OCI-LY7 (cell line): ENCODE results near the gene NDUFAB1. TPM values are rescaled to one million over a fixed set of nuclear protein-coding genes. Genes with fewer than 3 reads are reported as not detected.

ENCODE experiments used
- BruUV-seq: library from RNA; stranded (reverse); fragments of 400-500 nt; replicated peaks from 2 replicates; lab custom pipeline; 2021; lab: Mats Ljungman, UMichigan
- CTCF ChIA-PET: fragments of 300-600 bp; sonication (Branson Sonifier 250); formaldehyde crosslinking; loops from one replicate; lab custom pipeline; 2022; ENCODE audit warnings: antibody characterized with exemption; ENCODE audit not compliant: unreplicated experiment; lab: Charles Lee
- POLR2A ChIA-PET: fragments of 300-600 bp; sonication (Branson Sonifier 250); formaldehyde crosslinking; loops from one replicate; lab custom pipeline; 2022; ENCODE audit warnings: antibody characterized with exemption; lab: Charles Lee
- DNase-seq: peaks from one replicate; pipeline ENCODE4 v3.0.0-alpha.2; 2015; ENCODE audit warnings: low spot score
- H2AFZ ChIP-seq: fragments of 200-600 bp; sonication (generic), shearing (Covaris generic); 2 replicates; pipeline ENCODE4 v1.6.1; 2014; ENCODE audit warnings: mild to moderate bottlenecking, antibody characterized with exemption, low read length, moderate library complexity
- H3K27ac ChIP-seq: fragments of 200-600 bp; sonication (generic); 2 replicates; pipeline ENCODE4 v1.5.1; 2014; ENCODE audit warnings: mixed run types, low read depth, mild to moderate bottlenecking, moderate library complexity, low read length, inconsistent platforms; ENCODE audit not compliant: poor library complexity, severe bottlenecking
- H3K36me3 ChIP-seq: fragments of 200-600 bp; sonication (generic); 2 replicates; pipeline ENCODE4 v1.6.1; 2014; ENCODE audit warnings: mild to moderate bottlenecking, antibody characterized with exemption, low read length, moderate library complexity, mixed read lengths; ENCODE audit not compliant: insufficient read depth
- H3K4me1 ChIP-seq: fragments of 200-600 bp; sonication (generic); 2 replicates; pipeline ENCODE4 v1.5.1; 2014; ENCODE audit warnings: mild to moderate bottlenecking, low read length; ENCODE audit not compliant: insufficient read depth, poor library complexity, severe bottlenecking
- H3K4me2 ChIP-seq: fragments of 200-600 bp; sonication (generic); 2 replicates; pipeline ENCODE4 v1.6.1; 2014; ENCODE audit warnings: mild to moderate bottlenecking, low read length
- H3K4me3 ChIP-seq: fragments of 200-600 bp; sonication (generic); 2 replicates; pipeline ENCODE4 v1.5.1; 2014; ENCODE audit warnings: mild to moderate bottlenecking, low read depth, low read length; ENCODE audit not compliant: poor library complexity, severe bottlenecking
- H3K79me2 ChIP-seq: fragments of 200-600 bp; sonication (generic); 2 replicates; pipeline ENCODE4 v1.6.1; 2016; ENCODE audit warnings: low read depth, mild to moderate bottlenecking, low read length, moderate library complexity, mixed read lengths; ENCODE audit not compliant: insufficient read depth
- H3K9me2 ChIP-seq: fragments of 200-600 bp; sonication (generic); 2 replicates; pipeline ENCODE4 v1.6.1; 2016; ENCODE audit warnings: mild to moderate bottlenecking, low read length, mixed read lengths; ENCODE audit not compliant: insufficient read depth
- H3K9me3 ChIP-seq: fragments of 200-600 bp; sonication (generic); 2 replicates; pipeline ENCODE4 v1.6.1; 2014; ENCODE audit warnings: mild to moderate bottlenecking, mixed run types, low read length, mixed read lengths
- H4K20me1 ChIP-seq: fragments of 200-600 bp; sonication (generic); 2 replicates; pipeline ENCODE4 v1.6.1; 2014; ENCODE audit warnings: mild to moderate bottlenecking, antibody characterized with exemption, low read length, moderate library complexity, mixed read lengths; ENCODE audit not compliant: insufficient read depth
- intact Hi-C: fragments of 100-400 bp; cut with micrococcal nuclease; formaldehyde crosslinking; loops from one replicate; pipeline ENCODE4 v1.10.0; 2022; ENCODE audit not compliant: unreplicated experiment
- total RNA-seq, 2 experiments: library from RNA; depleted of rRNA in 1 of 2; stranded (reverse); fragments of >200 nt in 1 of 2; shearing (Covaris generic) in 1 of 2; gene quantifications; 2 replicates each; pipeline ENCODE4 v1.2.3, GENCODE V29; 2014 to 2022
- TF ChIP-seq, protein P1 (sequence below): fragments of 200-600 bp; sonication (generic); conservative IDR thresholded peaks from 2 replicates; pipeline ENCODE4 v1.5.1; 2014; ENCODE audit warnings: mild to moderate bottlenecking, antibody characterized with exemption, low read length, moderate library complexity, mixed read lengths

NDUFAB1 gene
- total RNA-seq, 2 experiments from 2014 or later = 149 to 159 TPM

DNA sequence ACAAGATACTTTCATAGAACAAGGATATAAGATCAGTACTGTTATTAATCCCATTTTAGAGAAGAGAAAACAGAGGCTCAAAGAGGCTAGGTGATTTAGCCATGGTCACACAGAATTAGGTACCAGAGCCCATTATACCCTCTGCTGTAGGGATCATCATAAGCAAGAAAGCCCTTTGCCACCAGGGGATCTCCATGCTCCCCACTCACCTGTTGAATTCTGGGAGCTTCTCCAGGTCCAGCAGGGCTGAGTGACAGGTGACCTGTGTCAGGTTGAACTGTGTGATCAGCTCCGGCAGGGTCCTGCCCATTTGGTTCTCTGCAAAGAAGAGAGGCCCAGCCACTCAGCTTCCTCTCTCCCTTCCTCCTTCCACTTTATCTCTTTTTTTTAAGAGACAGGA is 63.7 kb downstream of the NDUFAB1 start:
- Histone ChIP-seq H3K79me2 (no peaks in the 10 kb centered on the region), H3K9me3 (no peaks in the 10 kb centered on the region), H3K4me1 (no peaks in the 10 kb centered on the region), H3K27ac (no peak overlapping the region), H3K4me2 (no peak overlapping the region), H3K36me3 (peaks cover 91% of the 10 kb centered on the region), H2AFZ (no peak overlapping the region), H4K20me1 (no peaks in the 10 kb centered on the region), H3K4me3 (no peak overlapping the region), H3K9me2 (no peaks in the 10 kb centered on the region)
- DNase-seq = no peak
- BruUV-seq = no TSS peak
- TF ChIP-seq, protein P1, sequence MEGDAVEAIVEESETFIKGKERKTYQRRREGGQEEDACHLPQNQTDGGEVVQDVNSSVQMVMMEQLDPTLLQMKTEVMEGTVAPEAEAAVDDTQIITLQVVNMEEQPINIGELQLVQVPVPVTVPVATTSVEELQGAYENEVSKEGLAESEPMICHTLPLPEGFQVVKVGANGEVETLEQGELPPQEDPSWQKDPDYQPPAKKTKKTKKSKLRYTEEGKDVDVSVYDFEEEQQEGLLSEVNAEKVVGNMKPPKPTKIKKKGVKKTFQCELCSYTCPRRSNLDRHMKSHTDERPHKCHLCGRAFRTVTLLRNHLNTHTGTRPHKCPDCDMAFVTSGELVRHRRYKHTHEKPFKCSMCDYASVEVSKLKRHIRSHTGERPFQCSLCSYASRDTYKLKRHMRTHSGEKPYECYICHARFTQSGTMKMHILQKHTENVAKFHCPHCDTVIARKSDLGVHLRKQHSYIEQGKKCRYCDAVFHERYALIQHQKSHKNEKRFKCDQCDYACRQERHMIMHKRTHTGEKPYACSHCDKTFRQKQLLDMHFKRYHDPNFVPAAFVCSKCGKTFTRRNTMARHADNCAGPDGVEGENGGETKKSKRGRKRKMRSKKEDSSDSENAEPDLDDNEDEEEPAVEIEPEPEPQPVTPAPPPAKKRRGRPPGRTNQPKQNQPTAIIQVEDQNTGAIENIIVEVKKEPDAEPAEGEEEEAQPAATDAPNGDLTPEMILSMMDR = no peak
- ChIA-PET POLR2A (no interaction called here), CTCF (interaction anchor here (1.4 kb wide), 1 partner anchor 26 kb away, joined by 4 read pairs; no protein-coding TSS in a partner anchor)
- intact Hi-C loops = no loop called here

Other genes starting within 250 kb of the NDUFAB1 start
- 11.1 and 11.4 TPM in 2 replicates for gene COG7, start 143.1 kb downstream of the NDUFAB1 start, total RNA-seq (2014; rRNA removed; shearing (Covaris generic))
- gene COG7, start 143.1 kb downstream of the NDUFAB1 start, total RNA-seq (2022) = 21.0 TPM in 2 replicates
- 213 and 256 TPM in 2 replicates for gene GGA2, start 85.8 kb downstream of the NDUFAB1 start, total RNA-seq (2014; rRNA removed; shearing (Covaris generic))
- gene GGA2, start 85.8 kb downstream of the NDUFAB1 start, total RNA-seq (2022) = 580 and 590 TPM in 2 replicates
- 32.3 and 42.1 TPM in 2 replicates for gene EARS2, start 39.0 kb downstream of the NDUFAB1 start, total RNA-seq (2014; rRNA removed; shearing (Covaris generic))
- gene EARS2, start 39.0 kb downstream of the NDUFAB1 start, total RNA-seq (2022) = 27.8 and 38.5 TPM in 2 replicates
- 39.1 and 42.4 TPM in 2 replicates for gene UBFD1, start 38.6 kb downstream of the NDUFAB1 start, total RNA-seq (2014; rRNA removed; shearing (Covaris generic))
- 62.8 and 67.1 TPM in 2 replicates for gene UBFD1, start 38.6 kb downstream of the NDUFAB1 start, total RNA-seq (2022)
- gene PALB2, start 45.0 kb upstream of the NDUFAB1 start, total RNA-seq (2014; rRNA removed; shearing (Covaris generic)) = 15.1 and 16.6 TPM in 2 replicates
- gene PALB2, start 45.0 kb upstream of the NDUFAB1 start, total RNA-seq (2022) = 34.7 and 35.1 TPM in 2 replicates
- 37.3 and 42.9 TPM in 2 replicates for gene DCTN5, start 45.1 kb upstream of the NDUFAB1 start, total RNA-seq (2014; rRNA removed; shearing (Covaris generic))
- gene DCTN5, start 45.1 kb upstream of the NDUFAB1 start, total RNA-seq (2022) = 88.2 and 89.6 TPM in 2 replicates
- 59.6 and 69.5 TPM in 2 replicates for gene PLK1, start 82.6 kb upstream of the NDUFAB1 start, total RNA-seq (2014; rRNA removed; shearing (Covaris generic))
- 156 and 164 TPM in 2 replicates for gene PLK1, start 82.6 kb upstream of the NDUFAB1 start, total RNA-seq (2022)
- 1.2 and 1.3 TPM in 2 replicates for gene ERN2, start 116.9 kb upstream of the NDUFAB1 start, total RNA-seq (2014; rRNA removed; shearing (Covaris generic))
- gene ERN2, start 116.9 kb upstream of the NDUFAB1 start, total RNA-seq (2022) = 2.5 and 2.6 TPM in 2 replicates
- not detected in 2 replicates for gene CHP2, start 158.7 kb upstream of the NDUFAB1 start, total RNA-seq (2014; rRNA removed; shearing (Covaris generic))
- gene CHP2, start 158.7 kb upstream of the NDUFAB1 start, total RNA-seq (2022) = not detected in 2 replicates
- gene PRKCB, start 239.7 kb upstream of the NDUFAB1 start, total RNA-seq (2014; rRNA removed; shearing (Covaris generic)) = 21.0 and 24.2 TPM in 2 replicates
- gene PRKCB, start 239.7 kb upstream of the NDUFAB1 start, total RNA-seq (2022) = 44.5 and 51.6 TPM in 2 replicates